Tibial nerve (tissue), 4 donors: ENCODE data around the gene KCP.

Experiments
- CTCF ChIP-seq, 5 experiments: fragments of 200-600 bp in 3 of 5; fragments of 450-650 bp in 2 of 5; sonication (generic) in 3 of 5; IDR thresholded peaks; one replicate each; pipeline ENCODE4 v1.5.1; 2016 to 2019; ENCODE audit warnings: antibody characterized with exemption in 5 of 5, mild to moderate bottlenecking in 3 of 5, moderate library complexity in 2 of 5
- EP300 ChIP-seq, 2 donors: sonication (generic); formaldehyde crosslinking; IDR thresholded peaks; one replicate each; pipeline ENCODE4 v1.6.1; 2017; ENCODE audit warnings: antibody characterized with exemption in 2 of 2, mild to moderate bottlenecking in 1 of 2
- POLR2A ChIP-seq, 2 donors: fragments of 450-650 bp; IDR thresholded peaks; one replicate each; pipeline ENCODE4 v1.6.1; 2017; ENCODE audit warnings: antibody characterized with exemption in 2 of 2, mild to moderate bottlenecking in 2 of 2, moderate library complexity in 2 of 2

- no peak for TF ChIP-seq CTCF (IDR thresholded peaks at IDR 0.05)
- TF ChIP-seq POLR2A (IDR thresholded peaks at IDR 0.05), result no peak
- no peak for TF ChIP-seq EP300 (IDR thresholded peaks at IDR 0.05)
Measured at GRCh38 chr7:128920913-128921582, 10.5 kb upstream of the KCP start.
